Liver (tissue), 9 donors: Measurements from ENCODE around the gene STK24. TPM values are rescaled to one million over a fixed set of nuclear protein-coding genes. Genes with fewer than 3 reads are reported as not detected.

Experiments used
- DNase-seq: peaks from one replicate; pipeline ENCODE4 v3.0.0-alpha.2; 2017; ENCODE audit warnings: low spot score
- H3K27ac ChIP-seq, 2 donors: one replicate each; pipeline ENCODE4 v1.7.0; 2013; ENCODE audit warnings: inconsistent platforms in 2 of 2, low read length in 2 of 2, control low read depth in 1 of 2, low read depth in 1 of 2, mild to moderate bottlenecking in 1 of 2
- H3K27me3 ChIP-seq, 4 donors: one replicate each; pipeline versions ENCODE4 v1.6.1 to v1.7.0; 2013; ENCODE audit warnings: low read length in 3 of 4, inconsistent platforms in 1 of 4, mild to moderate bottlenecking in 1 of 4, moderate library complexity in 1 of 4; ENCODE audit not compliant: control insufficient read depth in 4 of 4, insufficient read depth in 4 of 4
- H3K36me3 ChIP-seq, 4 donors: one replicate each; pipeline versions ENCODE4 v1.6.1 to v1.7.0; 2013; ENCODE audit warnings: low read length in 3 of 4, mild to moderate bottlenecking in 3 of 4, low read depth in 1 of 4, moderate library complexity in 1 of 4; ENCODE audit not compliant: control insufficient read depth in 4 of 4, insufficient read depth in 3 of 4
- H3K4me1 ChIP-seq, 4 donors: one replicate each; pipeline versions ENCODE4 v1.6.1 to v1.7.0; 2013; ENCODE audit warnings: low read length in 3 of 4, mild to moderate bottlenecking in 3 of 4, moderate library complexity in 1 of 4; ENCODE audit not compliant: control insufficient read depth in 4 of 4, insufficient read depth in 4 of 4
- H3K4me3 ChIP-seq, 3 donors: one replicate each; pipeline versions ENCODE4 v1.6.1 to v1.7.0; 2013; ENCODE audit warnings: low read length in 3 of 3, control low read depth in 1 of 3, low read depth in 1 of 3, mild to moderate bottlenecking in 1 of 3
- H3K9ac ChIP-seq, 2 donors: one replicate each; pipeline ENCODE4 v1.7.0; 2013; ENCODE audit warnings: low read length in 2 of 2, mild to moderate bottlenecking in 2 of 2, moderate library complexity in 2 of 2, control low read depth in 1 of 2, low read depth in 1 of 2
- H3K9me3 ChIP-seq, 4 donors: one replicate each; pipeline versions ENCODE4 v1.6.1 to v1.7.0; 2013; ENCODE audit warnings: low read length in 3 of 4; ENCODE audit not compliant: control insufficient read depth in 4 of 4
- CTCF ChIP-seq: fragments of 150-350 bp; IDR thresholded peaks from 2 replicates; pipeline ENCODE4 v1.5.1; 2017; ENCODE audit warnings: improper control_type of control experiment, low read depth, low read length; ENCODE audit not compliant: missing input control
- EGR1 ChIP-seq, 2 donors: IDR thresholded peaks; 2 replicates each; pipeline ENCODE4 v1.6.1; 2016 to 2018; ENCODE audit warnings: antibody characterized with exemption in 2 of 2, low read depth in 2 of 2
- FOXA1 ChIP-seq: IDR thresholded peaks from 2 replicates; pipeline ENCODE4 v1.6.1; 2016; ENCODE audit warnings: antibody characterized with exemption
- FOXA2 ChIP-seq: IDR thresholded peaks from 2 replicates; pipeline ENCODE4 v1.6.1; 2016; ENCODE audit warnings: antibody characterized with exemption
- GABPA ChIP-seq, 2 donors: IDR thresholded peaks in 1 of 2; conservative IDR thresholded peaks in 1 of 2; 2 replicates each; pipeline ENCODE4 v1.6.1; 2016; ENCODE audit warnings: antibody characterized with exemption in 2 of 2, mild to moderate bottlenecking in 1 of 2, moderate library complexity in 1 of 2
- HNF4A ChIP-seq, 2 donors: conservative IDR thresholded peaks; 2 replicates each; pipeline ENCODE4 v1.6.1; 2016; ENCODE audit warnings: antibody characterized with exemption in 2 of 2, mild to moderate bottlenecking in 2 of 2
- HNF4G ChIP-seq: IDR thresholded peaks from 2 replicates; pipeline ENCODE4 v1.6.1; 2016; ENCODE audit warnings: antibody characterized with exemption
- JUND ChIP-seq, 2 donors: IDR thresholded peaks; 2 replicates each; pipeline ENCODE4 v1.6.1; 2016; ENCODE audit warnings: antibody characterized with exemption in 2 of 2
- NR2F2 ChIP-seq: IDR thresholded peaks from 2 replicates; pipeline ENCODE4 v1.6.1; 2016; ENCODE audit warnings: antibody characterized with exemption
- RAD21 ChIP-seq, 2 donors: IDR thresholded peaks; 2 replicates each; pipeline ENCODE4 v1.6.1; 2016; ENCODE audit warnings: antibody characterized with exemption in 2 of 2, mild to moderate bottlenecking in 2 of 2
- REST ChIP-seq: IDR thresholded peaks from 2 replicates; pipeline ENCODE4 v1.6.1; 2016; ENCODE audit warnings: antibody characterized with exemption, mild to moderate bottlenecking
- RXRA ChIP-seq, 2 donors: IDR thresholded peaks; 2 replicates each; pipeline ENCODE4 v1.6.1; 2017 to 2018; ENCODE audit warnings: antibody characterized with exemption in 2 of 2, mild to moderate bottlenecking in 1 of 2
- SP1 ChIP-seq: IDR thresholded peaks from 2 replicates; pipeline ENCODE4 v1.6.1; 2018; ENCODE audit warnings: antibody characterized with exemption, mild to moderate bottlenecking
- TAF1 ChIP-seq: conservative IDR thresholded peaks from 2 replicates; pipeline ENCODE4 v1.6.1; 2016; ENCODE audit warnings: antibody characterized with exemption, mild to moderate bottlenecking
- YY1 ChIP-seq: IDR thresholded peaks from 2 replicates; pipeline ENCODE4 v1.6.1; 2016; ENCODE audit warnings: antibody characterized with exemption, mild to moderate bottlenecking
- WGBS: extraction: QIAGEN DNeasy Blood & Tissue Kit; methylation state at CpG from one replicate; pipeline ENCODE4 v1.1.7; 2013; 5-methylcytosine and 5-hydroxymethylcytosine counted together
- polyA plus RNA-seq, 2 donors: library from polyadenylated mRNA; stranded (reverse) in 1 of 2; unstranded in 1 of 2; fragments of 200-250 nt in 1 of 2; fragments of >200 nt in 1 of 2; fragmentation: Nextera tagmentation in 1 of 2; extraction: Ambion mirVana in 1 of 2; gene quantifications; one replicate each; pipeline versions ENCODE4 v1.2.1 to v1.2.3, GENCODE V29; 2013 to 2015
- total RNA-seq, 2 donors: library from RNA; depleted of rRNA; stranded (reverse); fragments of >200 nt; gene quantifications; one replicate each; pipeline ENCODE4 v1.2.3, GENCODE V29; 2014
- TF ChIP-seq, protein P1 (sequence below): IDR thresholded peaks from 2 replicates; pipeline ENCODE4 v1.6.1; 2016; ENCODE audit warnings: antibody characterized with exemption
- TF ChIP-seq, protein P2 (sequence below): IDR thresholded peaks from 2 replicates; pipeline ENCODE4 v1.6.1; 2016; ENCODE audit warnings: antibody characterized with exemption
- TF ChIP-seq, protein P3 (sequence below): IDR thresholded peaks from 2 replicates; pipeline ENCODE4 v1.6.1; 2016; ENCODE audit warnings: antibody characterized with exemption
- donor health status: healthy.
- donor health status: healthy.
- donor health status: healthy.
- donor health status: healthy.
- donor health status: healthy.

The STK24 gene
- total and polyA plus RNA-seq, 4 donors, result 6.4 to 43.3 (median 14.9) TPM

- DNase-seq, result no peak
- Histone ChIP-seq H3K4me1 (peaks cover 0 to 12% (median 6%) of the 10 kb centered on the region in 4 donors), H3K27me3 (no peaks in the 10 kb centered on the region), H3K36me3 (peaks cover 0 to 11% (median 7%) of the 10 kb centered on the region in 4 donors), H3K27ac (no peak overlapping the region), H3K9ac (no peak overlapping the region), H3K9me3 (no peaks in the 10 kb centered on the region), H3K4me3 (no peak overlapping the region)
- WGBS, result 68% methylated on average over 7 of the region's 7 CpGs
- no peak for TF ChIP-seq SP1
- TF ChIP-seq JUND (IDR thresholded peaks at IDR 0.05), result no peak
- peak; percentile 13 to 18 for TF ChIP-seq RAD21 (IDR thresholded peaks at IDR 0.05)
- no peak for TF ChIP-seq FOXA1
- no peak for TF ChIP-seq HNF4A (conservative IDR thresholded peaks at IDR 0.05)
- no peak for TF ChIP-seq REST
These were observed 171.8 kb downstream of the STK24 start for GRCh38 chr13:98405107-98405571.

- no peak for DNase-seq
- TF ChIP-seq FOXA1 (no peak), HNF4G (peak; percentile 60), JUND (IDR thresholded peaks at IDR 0.05) (no peak), REST (no peak), GABPA (IDR thresholded peaks at IDR 0.05 in 1 of 2, conservative IDR thresholded peaks at IDR 0.05 in 1 of 2) (no peak), FOXA2 (no peak), CTCF (no peak), SP1 (peak; percentile 31), RAD21 (IDR thresholded peaks at IDR 0.05) (no peak), YY1 (no peak), RXRA (IDR thresholded peaks at IDR 0.05) (peak in 1 of 2 donors; percentile 6), EGR1 (IDR thresholded peaks at IDR 0.05; ENCODE audit: low read depth in 2 of 2) (no peak), HNF4A (conservative IDR thresholded peaks at IDR 0.05) (peak; percentile 82 to 84), NR2F2 (no peak), TAF1 (no peak)
- TF ChIP-seq, protein P1, sequence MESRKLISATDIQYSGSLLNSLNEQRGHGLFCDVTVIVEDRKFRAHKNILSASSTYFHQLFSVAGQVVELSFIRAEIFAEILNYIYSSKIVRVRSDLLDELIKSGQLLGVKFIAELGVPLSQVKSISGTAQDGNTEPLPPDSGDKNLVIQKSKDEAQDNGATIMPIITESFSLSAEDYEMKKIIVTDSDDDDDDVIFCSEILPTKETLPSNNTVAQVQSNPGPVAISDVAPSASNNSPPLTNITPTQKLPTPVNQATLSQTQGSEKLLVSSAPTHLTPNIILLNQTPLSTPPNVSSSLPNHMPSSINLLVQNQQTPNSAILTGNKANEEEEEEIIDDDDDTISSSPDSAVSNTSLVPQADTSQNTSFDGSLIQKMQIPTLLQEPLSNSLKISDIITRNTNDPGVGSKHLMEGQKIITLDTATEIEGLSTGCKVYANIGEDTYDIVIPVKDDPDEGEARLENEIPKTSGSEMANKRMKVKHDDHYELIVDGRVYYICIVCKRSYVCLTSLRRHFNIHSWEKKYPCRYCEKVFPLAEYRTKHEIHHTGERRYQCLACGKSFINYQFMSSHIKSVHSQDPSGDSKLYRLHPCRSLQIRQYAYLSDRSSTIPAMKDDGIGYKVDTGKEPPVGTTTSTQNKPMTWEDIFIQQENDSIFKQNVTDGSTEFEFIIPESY, result no peak
- TF ChIP-seq, protein P2, sequence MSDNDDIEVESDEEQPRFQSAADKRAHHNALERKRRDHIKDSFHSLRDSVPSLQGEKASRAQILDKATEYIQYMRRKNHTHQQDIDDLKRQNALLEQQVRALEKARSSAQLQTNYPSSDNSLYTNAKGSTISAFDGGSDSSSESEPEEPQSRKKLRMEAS, result no peak
- TF ChIP-seq, protein P3, sequence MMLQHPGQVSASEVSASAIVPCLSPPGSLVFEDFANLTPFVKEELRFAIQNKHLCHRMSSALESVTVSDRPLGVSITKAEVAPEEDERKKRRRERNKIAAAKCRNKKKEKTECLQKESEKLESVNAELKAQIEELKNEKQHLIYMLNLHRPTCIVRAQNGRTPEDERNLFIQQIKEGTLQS, result no peak
- Histone ChIP-seq H3K36me3 (peaks cover 0 to 14% (median 8%) of the 10 kb centered on the region in 4 donors), H3K4me1 (peaks cover 0 to 12% (median 6%) of the 10 kb centered on the region in 4 donors), H3K9ac (no peak overlapping the region), H3K27ac (no peak overlapping the region), H3K4me3 (no peak overlapping the region), H3K9me3 (no peaks in the 10 kb centered on the region), H3K27me3 (no peaks in the 10 kb centered on the region)
- 82% methylated on average over 2 of the region's 2 CpGs for WGBS
These were observed 173.8 kb downstream of the STK24 start for GRCh38 chr13:98403076-98403475.
